ENCODE results near the gene JARID2. TPM values are rescaled to one million over a fixed set of nuclear protein-coding genes. Genes with fewer than 3 reads are reported as not detected.

The JARID2 gene
- total RNA-seq, 1 donor from 2014 or later, result 66.1 TPM

DNA sequence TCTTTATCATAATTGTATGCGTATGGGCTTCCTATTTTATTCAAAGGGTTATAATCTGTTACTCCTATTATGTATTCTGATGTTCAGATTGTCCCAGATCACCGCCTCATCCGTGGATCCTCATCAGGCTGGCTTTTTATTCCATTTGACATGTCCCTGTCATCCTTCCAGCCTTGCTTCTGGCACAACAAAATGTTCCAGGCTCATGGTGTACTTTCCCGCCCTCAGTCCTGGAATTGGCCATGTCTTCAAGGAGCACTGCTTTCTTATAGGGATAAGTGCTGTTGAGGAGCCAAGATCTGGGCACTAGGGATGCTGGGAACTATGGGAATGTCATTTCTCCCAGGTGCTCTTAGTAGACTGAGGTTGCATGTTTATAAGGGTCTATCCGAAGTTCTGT lies 207.8 kb downstream of the JARID2 start:
- peaks cover 12% of the 10 kb centered on the region for H3K36me3 Mint-ChIP-seq (ENCODE audit: low read depth, unreplicated experiment)
- H3K4me1 Mint-ChIP-seq (ENCODE audit: unreplicated experiment), result peaks cover 26% of the 10 kb centered on the region
- H3K27me3 Mint-ChIP-seq (ENCODE audit: unreplicated experiment), result no peaks in the 10 kb centered on the region
- H3K9me3 Mint-ChIP-seq (ENCODE audit: unreplicated experiment), result no peaks in the 10 kb centered on the region
- H3K4me3 Mint-ChIP-seq (ENCODE audit: unreplicated experiment), result no peak overlapping the region
- TF ChIP-seq, protein P1, sequence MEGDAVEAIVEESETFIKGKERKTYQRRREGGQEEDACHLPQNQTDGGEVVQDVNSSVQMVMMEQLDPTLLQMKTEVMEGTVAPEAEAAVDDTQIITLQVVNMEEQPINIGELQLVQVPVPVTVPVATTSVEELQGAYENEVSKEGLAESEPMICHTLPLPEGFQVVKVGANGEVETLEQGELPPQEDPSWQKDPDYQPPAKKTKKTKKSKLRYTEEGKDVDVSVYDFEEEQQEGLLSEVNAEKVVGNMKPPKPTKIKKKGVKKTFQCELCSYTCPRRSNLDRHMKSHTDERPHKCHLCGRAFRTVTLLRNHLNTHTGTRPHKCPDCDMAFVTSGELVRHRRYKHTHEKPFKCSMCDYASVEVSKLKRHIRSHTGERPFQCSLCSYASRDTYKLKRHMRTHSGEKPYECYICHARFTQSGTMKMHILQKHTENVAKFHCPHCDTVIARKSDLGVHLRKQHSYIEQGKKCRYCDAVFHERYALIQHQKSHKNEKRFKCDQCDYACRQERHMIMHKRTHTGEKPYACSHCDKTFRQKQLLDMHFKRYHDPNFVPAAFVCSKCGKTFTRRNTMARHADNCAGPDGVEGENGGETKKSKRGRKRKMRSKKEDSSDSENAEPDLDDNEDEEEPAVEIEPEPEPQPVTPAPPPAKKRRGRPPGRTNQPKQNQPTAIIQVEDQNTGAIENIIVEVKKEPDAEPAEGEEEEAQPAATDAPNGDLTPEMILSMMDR (IDR thresholded peaks at IDR 0.05; ENCODE audit: unreplicated experiment), result no peak
- DNase-seq (ENCODE audit: low spot score), result no peak
- no peak overlapping the region for H3K27ac Mint-ChIP-seq (ENCODE audit: unreplicated experiment)

DNA sequence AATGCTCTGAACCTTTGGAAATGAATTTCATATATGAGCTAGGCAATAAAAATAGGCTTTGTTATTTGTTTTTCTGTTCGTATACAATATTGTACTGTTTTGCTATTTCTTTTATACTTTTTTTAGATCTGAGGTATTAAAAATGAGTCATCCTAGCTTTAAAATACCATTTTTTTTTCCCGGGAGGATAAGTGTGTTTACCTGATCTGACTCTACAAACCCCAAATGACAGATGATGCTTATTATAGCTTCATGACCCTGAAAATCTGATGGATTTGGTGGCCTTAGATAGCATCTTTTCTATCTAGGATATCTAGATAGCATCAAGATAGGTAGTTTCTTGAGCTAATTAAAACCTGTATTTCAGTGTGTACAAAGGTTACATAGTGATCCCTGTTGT lies 210.6 kb downstream of the JARID2 start:
- Mint-ChIP-seq H3K27ac (ENCODE audit: unreplicated experiment) (no peak overlapping the region), H3K4me3 (ENCODE audit: unreplicated experiment) (no peak overlapping the region), H3K4me1 (ENCODE audit: unreplicated experiment) (peaks cover 19% of the 10 kb centered on the region), H3K9me3 (ENCODE audit: unreplicated experiment) (no peaks in the 10 kb centered on the region), H3K36me3 (ENCODE audit: low read depth, unreplicated experiment) (peaks cover 12% of the 10 kb centered on the region), H3K27me3 (ENCODE audit: unreplicated experiment) (peaks cover 3% of the 10 kb centered on the region)
- DNase-seq (ENCODE audit: low spot score), result no peak
- TF ChIP-seq, protein P1 (IDR thresholded peaks at IDR 0.05; ENCODE audit: unreplicated experiment), result no peak

DNA sequence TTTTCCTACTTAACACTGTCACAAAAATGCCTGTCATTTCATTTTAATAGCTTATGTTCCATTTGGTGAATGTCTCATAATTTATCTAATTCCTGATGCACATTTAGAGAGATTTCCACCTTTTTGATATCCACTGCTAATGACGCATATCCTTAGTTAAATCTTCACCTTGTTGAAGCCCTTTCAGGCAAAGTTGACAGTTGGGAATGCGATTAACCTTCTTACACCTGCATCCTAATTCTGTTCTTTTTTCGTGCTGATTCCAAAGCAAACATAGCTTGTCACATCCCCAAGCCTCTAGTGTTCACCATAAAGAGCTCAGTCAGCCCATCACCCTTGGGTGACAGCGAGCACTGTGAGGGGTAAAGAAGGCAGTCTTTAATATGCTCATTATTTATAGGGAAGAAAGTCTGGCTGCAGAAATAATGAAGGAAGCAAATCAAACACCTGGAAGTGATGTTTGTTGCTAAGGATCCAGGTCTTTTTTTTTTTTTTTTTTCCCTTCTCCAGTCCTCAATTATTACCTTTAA lies 211.3 kb downstream of the JARID2 start:
- no peak overlapping the region for H3K4me3 Mint-ChIP-seq (ENCODE audit: unreplicated experiment)

DNA sequence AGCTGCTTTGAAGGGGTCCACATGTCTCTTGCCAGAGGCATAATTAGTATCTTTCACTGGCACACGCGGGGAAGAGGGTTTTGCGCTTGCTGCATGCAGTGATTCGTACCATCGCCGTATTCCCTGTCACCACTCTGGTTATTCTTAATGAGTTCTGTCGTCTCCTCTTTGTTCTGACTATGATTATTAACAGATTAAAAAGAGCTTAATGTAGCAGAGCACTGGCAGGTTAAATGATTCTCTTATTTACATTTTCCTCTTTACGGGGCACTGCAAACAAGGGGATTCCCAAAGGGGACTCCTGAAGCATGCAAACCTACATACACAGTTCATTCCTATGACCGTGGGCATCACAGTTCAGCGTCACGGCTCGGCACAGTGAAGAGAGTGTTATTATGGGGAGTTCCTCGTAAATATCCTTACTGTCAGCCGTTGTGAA lies 212.2 kb downstream of the JARID2 start:
- peaks cover 17% of the 10 kb centered on the region for H3K4me1 Mint-ChIP-seq (ENCODE audit: unreplicated experiment)
- peaks cover 12% of the 10 kb centered on the region for H3K36me3 Mint-ChIP-seq (ENCODE audit: low read depth, unreplicated experiment)
- no peak for DNase-seq (ENCODE audit: low spot score)
- no peak overlapping the region for H3K4me3 Mint-ChIP-seq (ENCODE audit: unreplicated experiment)
- peaks cover 3% of the 10 kb centered on the region for H3K27me3 Mint-ChIP-seq (ENCODE audit: unreplicated experiment)
- H3K9me3 Mint-ChIP-seq (ENCODE audit: unreplicated experiment), result no peaks in the 10 kb centered on the region
- no peak overlapping the region for H3K27ac Mint-ChIP-seq (ENCODE audit: unreplicated experiment)
- TF ChIP-seq, protein P1 (IDR thresholded peaks at IDR 0.05; ENCODE audit: unreplicated experiment), result no peak

More for the DNA sequence above, 211.3 kb downstream of the JARID2 start:
- H3K36me3 Mint-ChIP-seq (ENCODE audit: low read depth, unreplicated experiment), result peaks cover 12% of the 10 kb centered on the region
- H3K9me3 Mint-ChIP-seq (ENCODE audit: unreplicated experiment), result no peaks in the 10 kb centered on the region
- H3K27me3 Mint-ChIP-seq (ENCODE audit: unreplicated experiment), result peaks cover 3% of the 10 kb centered on the region
- TF ChIP-seq, protein P1 (IDR thresholded peaks at IDR 0.05; ENCODE audit: unreplicated experiment), result no peak
- DNase-seq (ENCODE audit: low spot score), result no peak
- H3K27ac Mint-ChIP-seq (ENCODE audit: unreplicated experiment), result no peak overlapping the region
- peaks cover 16% of the 10 kb centered on the region for H3K4me1 Mint-ChIP-seq (ENCODE audit: unreplicated experiment)

DNA sequence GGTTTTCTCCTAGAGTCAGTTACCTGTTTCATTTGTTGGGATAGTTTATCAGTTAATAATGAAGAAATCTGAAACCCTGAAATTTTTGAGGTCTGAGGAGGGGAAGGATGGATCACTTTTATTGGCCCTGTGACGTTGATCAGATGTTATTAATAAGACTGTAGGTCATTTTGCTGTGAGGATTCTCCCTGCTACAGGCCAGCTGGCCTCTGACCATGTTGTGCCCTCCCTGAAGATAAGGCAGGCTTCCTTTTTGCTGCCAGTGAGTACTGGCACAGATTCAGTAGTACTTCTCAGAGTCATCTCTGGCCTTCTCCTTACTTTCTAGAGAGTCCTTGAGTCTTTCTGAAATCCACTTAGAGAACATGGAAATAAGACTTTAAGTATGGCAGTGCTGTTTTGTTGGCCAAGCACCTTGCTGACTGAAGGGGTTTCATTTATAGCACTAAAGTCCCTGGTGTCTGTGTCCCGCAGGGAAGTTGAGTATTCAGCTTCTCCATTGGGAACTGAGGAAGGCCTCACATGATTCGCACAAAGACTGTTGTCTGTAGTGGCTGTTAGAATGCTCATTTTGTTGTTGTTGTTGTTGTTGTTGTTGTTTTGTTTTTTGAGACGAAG lies 214.3 kb downstream of the JARID2 start:
- no peak overlapping the region for H3K27ac Mint-ChIP-seq (ENCODE audit: unreplicated experiment)
- H3K9me3 Mint-ChIP-seq (ENCODE audit: unreplicated experiment), result no peaks in the 10 kb centered on the region
- no peak overlapping the region for H3K4me3 Mint-ChIP-seq (ENCODE audit: unreplicated experiment)
- TF ChIP-seq, protein P1 (IDR thresholded peaks at IDR 0.05; ENCODE audit: unreplicated experiment), result no peak
- H3K36me3 Mint-ChIP-seq (ENCODE audit: low read depth, unreplicated experiment), result no peaks in the 10 kb centered on the region
- DNase-seq (ENCODE audit: low spot score), result no peak
- H3K4me1 Mint-ChIP-seq (ENCODE audit: unreplicated experiment), result peaks cover 18% of the 10 kb centered on the region
- peaks cover 5% of the 10 kb centered on the region for H3K27me3 Mint-ChIP-seq (ENCODE audit: unreplicated experiment)
